ENCODE results near the gene CHAC2. TPM values are rescaled to one million over a fixed set of nuclear protein-coding genes. Genes with fewer than 3 reads are reported as not detected.

The CHAC2 gene
- total and polyA plus RNA-seq, 2 of the 4 experiments (the other 2 are of a cell fraction): 2.4 to 3.9 TPM

GRCh38 chr2:53769318-53769945 lies 1.8 kb downstream of the CHAC2 start:
- no peak overlapping the region for H3K27ac ChIP-seq (ENCODE audit: insufficient read depth, low read length)
- TF ChIP-seq MXI1 (IDR thresholded peaks at IDR 0.05; ENCODE audit: borderline replicate concordance, low read depth, low read length) (no peak), MAZ (IDR thresholded peaks at IDR 0.05; ENCODE audit: borderline replicate concordance, low read depth, low read length) (no peak), POLR2A (IDR thresholded peaks at IDR 0.05; ENCODE audit: low read depth, low read length) (no peak), RFX5 (IDR thresholded peaks at IDR 0.05; ENCODE audit: low read depth, low read length) (no peak), FOS (IDR thresholded peaks at IDR 0.05; ENCODE audit: low read depth, low read length) (no peak)
- ChIA-PET POLR2A (ENCODE audit: unreplicated experiment) (no interaction called here), CTCF (no interaction called here)
- dilution Hi-C loops (cut with HindIII; ENCODE audit: low sequenced_read_pairs, unreplicated experiment) (no loop called here), intact Hi-C loops (cut with micrococcal nuclease) (no loop called here), in situ Hi-C loops (cut with MboI; ENCODE audit: low sequenced_read_pairs) (no loop called here)
- H2BK15ac ChIP-seq (ENCODE audit: low read depth, low read length): no peak overlapping the region
- H2AK9ac ChIP-seq (replicated peaks; ENCODE audit: low read depth, low read length, poor library complexity): no peak overlapping the region
- H3K27me3 ChIP-seq (ENCODE audit: control insufficient read depth, insufficient read depth, low read length): no peaks in the 10 kb centered on the region
- no peak overlapping the region for H3K9ac ChIP-seq (ENCODE audit: low read depth, low read length)
- DNase-seq (no peak), ATAC-seq (ENCODE audit: low read depth) (no peak)
- H3K56ac ChIP-seq (ENCODE audit: extremely low read depth, insufficient read depth, low read length): no peak overlapping the region
- WGBS, 2 experiments (ENCODE audit: extremely low coverage in 2 of 2, insufficient read length in 1 of 2): 88% methylated on average over 8 of the region's 15 CpGs; no CpG with 5 or more reads in 1 of the 2 experiments
- no peak overlapping the region for H3K4me3 ChIP-seq (ENCODE audit: insufficient read depth, low read depth, low read length)
- H4K5ac ChIP-seq (ENCODE audit: low read depth, low read length): no peak overlapping the region
- no peak overlapping the region for H3K18ac ChIP-seq (ENCODE audit: low read depth, low read length)
- H2AFZ ChIP-seq (replicated peaks; ENCODE audit: low read length, poor library complexity): no peak overlapping the region
- no peak overlapping the region for H2AK5ac ChIP-seq (ENCODE audit: low read depth, low read length)
- H3K9me3 ChIP-seq (ENCODE audit: control insufficient read depth, insufficient read depth, low read length): no peaks in the 10 kb centered on the region
- H3K4ac ChIP-seq (ENCODE audit: low read depth, low read length): no peak overlapping the region
- H2BK120ac ChIP-seq (ENCODE audit: low read depth, low read length): no peak overlapping the region
- no peak overlapping the region for H2BK5ac ChIP-seq (ENCODE audit: low read depth, low read length, poor library complexity, severe bottlenecking)
- no peak overlapping the region for H3K23ac ChIP-seq (ENCODE audit: low read depth, low read length)
- no peaks in the 10 kb centered on the region for H4K20me1 ChIP-seq (ENCODE audit: insufficient read depth, low read length)
- H4K91ac ChIP-seq (ENCODE audit: insufficient read depth, low read depth, low read length): no peak overlapping the region
- no peak overlapping the region for H4K8ac ChIP-seq (ENCODE audit: low read depth in 2 of 2, low read length in 2 of 2)
- H3K4me1 ChIP-seq (ENCODE audit: control insufficient read depth, insufficient read depth, low read length): no peaks in the 10 kb centered on the region
- H3K14ac ChIP-seq (replicated peaks; ENCODE audit: low read depth, low read length): no peak overlapping the region
- peaks cover 11 to 52% of the 10 kb centered on the region in 2 experiments for H3K79me1 ChIP-seq (ENCODE audit: low read depth in 1 of 2, low read length in 2 of 2)
- BruUV-seq (replicated peaks): no TSS peak
- no peak overlapping the region for H2BK20ac ChIP-seq (ENCODE audit: low read depth, low read length)
- no peak overlapping the region for H3K4me2 ChIP-seq (ENCODE audit: low read depth, low read length)
- H3K36me3 ChIP-seq (ENCODE audit: control insufficient read depth, insufficient read depth, low read length): no peaks in the 10 kb centered on the region; the same call in 1 of the 2 replicates
- H3K9me1 ChIP-seq (ENCODE audit: insufficient read depth, low read length): no peaks in the 10 kb centered on the region; the same call in 1 of the 2 replicates

Data from IMR-90 (cell line).